Neural progenitor cell (in vitro differentiated cells): ENCODE measurements around the gene PIK3R3. TPM values are rescaled to one million over a fixed set of nuclear protein-coding genes. Genes with fewer than 3 reads are reported as not detected.

ENCODE experiments used
- DNase-seq: peaks from one replicate; pipeline ENCODE4 v3.0.0-alpha.2; 2016; ENCODE audit warnings: low spot score
- H2AFZ ChIP-seq: fragments of 200-600 bp; sonication (generic); replicated peaks from 2 replicates; pipeline ENCODE4 v1.6.1; 2016; ENCODE audit warnings: antibody characterized with exemption
- H3F3A ChIP-seq: fragments of 200-600 bp; sonication (generic); 2 replicates; pipeline ENCODE4 v1.6.1; 2016; ENCODE audit warnings: antibody characterized with exemption, low read depth
- H3K27ac ChIP-seq: fragments of 200-600 bp; sonication (generic); 2 replicates; pipeline ENCODE4 v1.5.1; 2016; ENCODE audit warnings: mild to moderate bottlenecking
- H3K27me3 ChIP-seq: fragments of 200-600 bp; sonication (generic); 2 replicates; pipeline ENCODE4 v1.6.1; 2016; ENCODE audit warnings: mild to moderate bottlenecking, moderate library complexity
- H3K36me3 ChIP-seq: fragments of 200-600 bp; sonication (generic); 2 replicates; pipeline ENCODE4 v1.5.1; 2016
- H3K4me1 ChIP-seq: fragments of 200-600 bp; sonication (generic); 2 replicates; pipeline ENCODE4 v1.6.1; 2016; ENCODE audit warnings: mixed run types
- H3K4me2 ChIP-seq: fragments of 200-600 bp; sonication (generic); 2 replicates; pipeline ENCODE4 v1.6.1; 2016
- H3K4me3 ChIP-seq: fragments of 200-600 bp; sonication (generic); 2 replicates; pipeline ENCODE4 v1.5.1; 2016
- H3K79me2 ChIP-seq: fragments of 200-600 bp; sonication (generic); 2 replicates; pipeline ENCODE4 v1.6.1; 2016; ENCODE audit warnings: low read depth
- H3K9ac ChIP-seq: fragments of 200-600 bp; sonication (generic); 2 replicates; pipeline ENCODE4 v1.6.1; 2016
- H3K9me3 ChIP-seq: fragments of 200-600 bp; sonication (generic); 2 replicates; pipeline ENCODE4 v1.5.1; 2016; ENCODE audit warnings: low read depth
- H4K20me1 ChIP-seq: fragments of 200-600 bp; sonication (generic); 2 replicates; pipeline ENCODE4 v1.6.1; 2016; ENCODE audit warnings: low read depth
- H3K27ac Mint-ChIP-seq: 3 replicates; pipeline ENCODE4 v1.8.0; 2021; ENCODE audit warnings: mixed read lengths
- H3K27me3 Mint-ChIP-seq: 2 replicates; pipeline ENCODE4 v1.8.0; 2022; ENCODE audit warnings: low read depth, mild to moderate bottlenecking, inconsistent platforms, moderate library complexity, mixed read lengths; ENCODE audit not compliant: insufficient read depth
- H3K36me3 Mint-ChIP-seq: 3 replicates; pipeline ENCODE4 v1.8.0; 2021; ENCODE audit warnings: mixed read lengths
- H3K4me1 Mint-ChIP-seq: 3 replicates; pipeline ENCODE4 v1.8.0; 2021; ENCODE audit warnings: mixed read lengths
- H3K4me3 Mint-ChIP-seq: 3 replicates; pipeline ENCODE4 v1.8.0; 2021; ENCODE audit warnings: mild to moderate bottlenecking, moderate library complexity, mixed read lengths
- H3K9me3 Mint-ChIP-seq: 3 replicates; pipeline ENCODE4 v1.8.0; 2020; ENCODE audit warnings: mixed read lengths
- EZH2 ChIP-seq: fragments of 200-600 bp; sonication (generic); IDR thresholded peaks from 2 replicates; pipeline ENCODE4 v1.6.1; 2017; ENCODE audit warnings: antibody characterized with exemption, mild to moderate bottlenecking, moderate library complexity
- EZH2phosphoT487 ChIP-seq: fragments of 200-600 bp; sonication (generic); IDR thresholded peaks from 2 replicates; pipeline ENCODE4 v1.6.1; 2017; ENCODE audit warnings: antibody characterized with exemption
- total RNA-seq: library from RNA; depleted of rRNA; stranded (reverse); fragments of >200 nt; gene quantifications from 2 replicates; pipeline ENCODE4 v1.2.3, GENCODE V29; 2015; ENCODE audit warnings: low replicate concordance
- TF ChIP-seq, protein P1 (sequence below): fragments of 200-600 bp; sonication (generic); IDR thresholded peaks from 2 replicates; pipeline ENCODE4 v1.5.1; 2017; ENCODE audit warnings: antibody characterized with exemption, mild to moderate bottlenecking

PIK3R3 gene
- total RNA-seq, 1 donor from 2014 or later: 107 TPM

DNA sequence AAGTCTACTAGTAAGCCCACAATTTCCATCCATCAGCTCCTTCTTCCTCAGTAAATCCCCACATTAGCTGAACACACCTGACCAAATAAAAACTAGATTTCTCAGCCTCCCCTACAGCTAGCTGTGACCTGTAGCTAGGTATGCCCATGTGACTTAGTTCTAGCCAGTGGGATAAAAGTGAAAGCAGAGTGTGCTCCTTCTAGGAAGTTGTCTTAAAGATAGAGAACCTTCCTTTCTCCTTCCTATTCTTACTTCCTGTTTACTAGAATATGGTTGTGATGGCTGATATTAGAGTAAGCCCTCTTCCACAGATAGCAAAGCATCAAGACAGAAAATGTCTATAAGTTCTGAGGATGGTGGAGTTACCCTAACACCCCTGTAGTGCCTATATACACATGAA is 67.0 kb downstream of the PIK3R3 start:
- Histone ChIP-seq H3K9ac (no peak overlapping the region), H4K20me1 (peaks cover 61% of the 10 kb centered on the region), H3K4me1 (no peaks in the 10 kb centered on the region), H3K27me3 (no peaks in the 10 kb centered on the region), H3K79me2 (peaks cover 34% of the 10 kb centered on the region), H3K4me3 (no peak overlapping the region), H3K4me2 (no peak overlapping the region), H3K27ac (no peak overlapping the region), H2AFZ (no peak overlapping the region), H3F3A (peaks cover 13% of the 10 kb centered on the region), H3K36me3 (peaks cover 41% of the 10 kb centered on the region), H3K9me3 (no peaks in the 10 kb centered on the region)
- H3K27me3 Mint-ChIP-seq: no peaks in the 10 kb centered on the region
- no peak overlapping the region for H3K4me3 Mint-ChIP-seq
- TF ChIP-seq EZH2 (no peak), EZH2phosphoT487 (no peak)
- TF ChIP-seq, protein P1, sequence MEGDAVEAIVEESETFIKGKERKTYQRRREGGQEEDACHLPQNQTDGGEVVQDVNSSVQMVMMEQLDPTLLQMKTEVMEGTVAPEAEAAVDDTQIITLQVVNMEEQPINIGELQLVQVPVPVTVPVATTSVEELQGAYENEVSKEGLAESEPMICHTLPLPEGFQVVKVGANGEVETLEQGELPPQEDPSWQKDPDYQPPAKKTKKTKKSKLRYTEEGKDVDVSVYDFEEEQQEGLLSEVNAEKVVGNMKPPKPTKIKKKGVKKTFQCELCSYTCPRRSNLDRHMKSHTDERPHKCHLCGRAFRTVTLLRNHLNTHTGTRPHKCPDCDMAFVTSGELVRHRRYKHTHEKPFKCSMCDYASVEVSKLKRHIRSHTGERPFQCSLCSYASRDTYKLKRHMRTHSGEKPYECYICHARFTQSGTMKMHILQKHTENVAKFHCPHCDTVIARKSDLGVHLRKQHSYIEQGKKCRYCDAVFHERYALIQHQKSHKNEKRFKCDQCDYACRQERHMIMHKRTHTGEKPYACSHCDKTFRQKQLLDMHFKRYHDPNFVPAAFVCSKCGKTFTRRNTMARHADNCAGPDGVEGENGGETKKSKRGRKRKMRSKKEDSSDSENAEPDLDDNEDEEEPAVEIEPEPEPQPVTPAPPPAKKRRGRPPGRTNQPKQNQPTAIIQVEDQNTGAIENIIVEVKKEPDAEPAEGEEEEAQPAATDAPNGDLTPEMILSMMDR: no peak
- H3K36me3 Mint-ChIP-seq: peaks cover 27% of the 10 kb centered on the region
- H3K4me1 Mint-ChIP-seq: no peaks in the 10 kb centered on the region
- DNase-seq: no peak
- H3K27ac Mint-ChIP-seq: no peak overlapping the region
- no peaks in the 10 kb centered on the region for H3K9me3 Mint-ChIP-seq

GRCh38 chr1:46064708-46065107 is 67.7 kb downstream of the PIK3R3 start:
- TF ChIP-seq, protein P1: no peak
- TF ChIP-seq EZH2: no peak
- no peak for TF ChIP-seq EZH2phosphoT487
- no peaks in the 10 kb centered on the region for H3K27me3 Mint-ChIP-seq
- H3K27ac Mint-ChIP-seq: no peak overlapping the region
- H3K4me3 ChIP-seq: no peak overlapping the region
- no peak overlapping the region for H3K4me2 ChIP-seq
- no peak for DNase-seq
- H3K4me1 Mint-ChIP-seq: no peaks in the 10 kb centered on the region
- H3K36me3 ChIP-seq: peaks cover 48% of the 10 kb centered on the region
- H3K79me2 ChIP-seq: peaks cover 28% of the 10 kb centered on the region
- peaks cover 54% of the 10 kb centered on the region for H4K20me1 ChIP-seq
- H3K27ac ChIP-seq: no peak overlapping the region
- no peaks in the 10 kb centered on the region for H3K9me3 ChIP-seq
- H3K4me1 ChIP-seq: no peaks in the 10 kb centered on the region
- H3K36me3 Mint-ChIP-seq: peaks cover 28% of the 10 kb centered on the region
- no peak overlapping the region for H3K4me3 Mint-ChIP-seq
- no peaks in the 10 kb centered on the region for H3K9me3 Mint-ChIP-seq
- peaks cover 6% of the 10 kb centered on the region for H3F3A ChIP-seq
- H3K9ac ChIP-seq: no peak overlapping the region
- no peak overlapping the region for H2AFZ ChIP-seq
- H3K27me3 ChIP-seq: no peaks in the 10 kb centered on the region

DNA sequence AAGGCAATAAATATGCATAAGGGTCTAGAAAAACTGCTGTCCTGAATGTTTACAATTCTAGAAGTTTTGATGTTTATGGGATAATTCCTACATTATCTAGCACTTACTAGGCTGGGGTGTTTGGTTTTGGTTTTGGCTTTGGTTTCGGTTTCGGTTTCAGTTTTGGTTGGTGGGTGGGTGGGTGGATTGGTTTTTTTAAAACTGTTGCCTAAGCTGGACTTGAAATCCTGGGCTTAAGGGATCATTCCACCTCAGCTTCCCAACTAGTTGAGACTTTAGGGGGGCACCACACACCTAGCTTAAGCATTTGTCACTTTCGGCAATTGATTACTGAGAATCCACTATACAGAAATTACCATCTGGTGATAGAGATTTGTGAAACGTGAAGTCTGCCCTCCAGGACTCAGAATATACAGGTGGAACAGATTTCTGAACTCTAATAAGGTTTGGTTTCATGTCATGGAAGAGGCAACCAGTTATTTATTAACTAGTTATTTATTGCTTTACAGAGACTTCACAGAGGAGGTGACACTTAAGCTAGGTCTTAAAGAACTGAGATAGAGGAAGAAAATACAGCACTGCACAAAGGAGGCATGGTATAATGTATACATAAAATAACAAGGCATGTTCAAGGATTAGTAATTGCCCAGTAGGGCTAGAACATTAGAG is 69.6 kb downstream of the PIK3R3 start:
- no peak overlapping the region for H3K4me2 ChIP-seq
- TF ChIP-seq, protein P1: no peak
- TF ChIP-seq EZH2 (no peak), EZH2phosphoT487 (no peak)
- H3K9me3 Mint-ChIP-seq: no peaks in the 10 kb centered on the region

More for the DNA sequence above, 69.6 kb downstream of the PIK3R3 start:
- peaks cover 49% of the 10 kb centered on the region for H3K36me3 ChIP-seq
- no peak overlapping the region for H3K27ac ChIP-seq
- no peaks in the 10 kb centered on the region for H3K27me3 Mint-ChIP-seq
- peaks cover 40% of the 10 kb centered on the region for H4K20me1 ChIP-seq
- no peak overlapping the region for H3K9ac ChIP-seq
- peaks cover 41% of the 10 kb centered on the region for H3K36me3 Mint-ChIP-seq
- no peaks in the 10 kb centered on the region for H3K4me1 ChIP-seq
- H3K79me2 ChIP-seq: peaks cover 32% of the 10 kb centered on the region
- no peaks in the 10 kb centered on the region for H3K9me3 ChIP-seq
- H3F3A ChIP-seq: peaks cover 4% of the 10 kb centered on the region
- no peak for DNase-seq
- H2AFZ ChIP-seq: no peak overlapping the region
- no peak overlapping the region for H3K4me3 Mint-ChIP-seq
- no peaks in the 10 kb centered on the region for H3K27me3 ChIP-seq
- H3K27ac Mint-ChIP-seq: no peak overlapping the region
- no peak overlapping the region for H3K4me3 ChIP-seq
- no peaks in the 10 kb centered on the region for H3K4me1 Mint-ChIP-seq
